ENCODE results near the gene ELL2. TPM values are rescaled to one million over a fixed set of nuclear protein-coding genes. Genes with fewer than 3 reads are reported as not detected.

The ELL2 gene
- total RNA-seq, 1 experiment from 2014 or later = 27.5 TPM

- no peaks in the 10 kb centered on the region for H3K79me2 ChIP-seq (ENCODE audit: insufficient read depth, low read length)
- no peaks in the 10 kb centered on the region for H3K27me3 ChIP-seq (ENCODE audit: insufficient read depth, low read length)
- H3T11ph ChIP-seq (ENCODE audit: low read length) = no peak overlapping the region
- H3K27ac Mint-ChIP-seq = no peak overlapping the region
- WGBS (ENCODE audit: extremely low coverage, insufficient read length, low lambda C conversion rate) = no CpG with 5 or more reads among the region's 3 CpGs
- H2BK12ac ChIP-seq (ENCODE audit: insufficient read length, low read depth, low read length) = no peak overlapping the region
- no peaks in the 10 kb centered on the region for H3K79me1 ChIP-seq (ENCODE audit: insufficient read depth, low read depth, low read length, poor library complexity, severe bottlenecking)
- no peak overlapping the region for H2AFZ ChIP-seq (ENCODE audit: low read length)
- no peaks in the 10 kb centered on the region for H3K23me2 ChIP-seq (ENCODE audit: insufficient read length, low read depth, low read length, poor library complexity, severe bottlenecking)
- H3K4ac ChIP-seq (ENCODE audit: low read depth, low read length) = no peak overlapping the region
- H3K56ac ChIP-seq (ENCODE audit: insufficient read length, low read depth, low read length) = no peak overlapping the region
- H3K18ac ChIP-seq (ENCODE audit: insufficient read length, low read depth, low read length) = no peak overlapping the region
- H3K36me3 Mint-ChIP-seq (ENCODE audit: insufficient read depth in 1 of 3, low read depth in 3 of 3) = no peaks in the 10 kb centered on the region; a peak in 1 of 7 replicates
- H4K8ac ChIP-seq (replicated peaks; ENCODE audit: insufficient read length, low read depth, low read length) = no peak overlapping the region
- no peak overlapping the region for H3K14ac ChIP-seq (ENCODE audit: insufficient read depth, low read length)
- TF ChIP-seq CTCF (conservative IDR thresholded peaks at IDR 0.05) = no peak
- no peaks in the 10 kb centered on the region for H3K27me3 Mint-ChIP-seq (ENCODE audit: low read depth)
- no peak overlapping the region for H4K5ac ChIP-seq (ENCODE audit: insufficient read length, low read depth, low read length)
- H4K91ac ChIP-seq (ENCODE audit: insufficient read length, low read depth, low read length) = no peak overlapping the region
- H3K9me3 ChIP-seq (ENCODE audit: control insufficient read depth, low read depth, low read length) = no peaks in the 10 kb centered on the region
- no peaks in the 10 kb centered on the region for H3K9me3 Mint-ChIP-seq
- no peaks in the 10 kb centered on the region for H4K20me1 ChIP-seq (ENCODE audit: control insufficient read depth, insufficient read depth, insufficient read length)
- H3K4me1 ChIP-seq (ENCODE audit: insufficient read depth, low read length) = no peaks in the 10 kb centered on the region
- no peak overlapping the region for H2AK5ac ChIP-seq (ENCODE audit: insufficient read length, low read length)
- DNase-seq = no peak
- H2BK20ac ChIP-seq (ENCODE audit: low read depth, low read length, poor library complexity, severe bottlenecking) = no peak overlapping the region
- H3K27ac ChIP-seq (ENCODE audit: insufficient read length, low read depth, low read length) = no peak overlapping the region
- no peak overlapping the region for H2BK5ac ChIP-seq (ENCODE audit: insufficient read length, low read length)
- H2BK15ac ChIP-seq (ENCODE audit: low read depth, low read length) = no peak overlapping the region
- H3K4me1 Mint-ChIP-seq = peaks cover under 1 to 4% of the 10 kb centered on the region in 2 experiments; a peak in 3 of 4 replicates
- no peak overlapping the region for H3K4me2 ChIP-seq (ENCODE audit: insufficient read depth, insufficient read length, low read length)
- H3K4me3 Mint-ChIP-seq = no peak overlapping the region
- no peak overlapping the region for H3K23ac ChIP-seq (ENCODE audit: insufficient read length, low read depth, low read length)
- no peak overlapping the region for H2BK120ac ChIP-seq (ENCODE audit: low read depth, low read length, poor library complexity, severe bottlenecking)
- H3K9ac ChIP-seq (ENCODE audit: extremely low read depth, insufficient read length, low read length) = no peak overlapping the region
Observed at GRCh38 chr5:95922798-95923197, 38.9 kb downstream of the ELL2 start.
